Hepatocyte (in vitro differentiated cells): ENCODE results near the gene PTCRA. TPM values are rescaled to one million over a fixed set of nuclear protein-coding genes. Genes with fewer than 3 reads are reported as not detected.

Experiments used
- DNase-seq: peaks from one replicate; pipeline ENCODE4 v3.0.0-alpha.2; 2016; ENCODE audit warnings: low spot score
- H2AFZ ChIP-seq: fragments of 200-600 bp; sonication (generic); 2 replicates; pipeline ENCODE4 v1.6.0; 2016; ENCODE audit warnings: antibody characterized with exemption, mild to moderate bottlenecking
- H3K27ac ChIP-seq: fragments of 200-600 bp; sonication (generic); 2 replicates; pipeline ENCODE4 v1.5.1; 2016; ENCODE audit warnings: mild to moderate bottlenecking
- H3K27me3 ChIP-seq: fragments of 200-600 bp; sonication (generic); 2 replicates; pipeline ENCODE4 v1.6.1; 2016
- H3K36me3 ChIP-seq: fragments of 200-600 bp; sonication (generic); replicated peaks from 2 replicates; pipeline ENCODE4 v1.5.1; 2016; ENCODE audit warnings: low read depth; ENCODE audit not compliant: insufficient read depth
- H3K4me1 ChIP-seq: fragments of 200-600 bp; sonication (generic); 2 replicates; pipeline ENCODE4 v1.5.1; 2016; ENCODE audit warnings: mild to moderate bottlenecking, moderate library complexity; ENCODE audit not compliant: insufficient read depth
- H3K4me2 ChIP-seq: fragments of 200-600 bp; sonication (generic); 2 replicates; pipeline ENCODE4 v1.6.0; 2016
- H3K4me3 ChIP-seq: fragments of 200-600 bp; sonication (generic); 2 replicates; pipeline ENCODE4 v1.5.1; 2016; ENCODE audit warnings: mild to moderate bottlenecking
- H3K79me2 ChIP-seq: fragments of 200-600 bp; sonication (generic); 2 replicates; pipeline ENCODE4 v1.6.0; 2017; ENCODE audit warnings: mild to moderate bottlenecking
- H3K9me2 ChIP-seq: fragments of 200-600 bp; sonication (generic); replicated peaks from 2 replicates; pipeline ENCODE4 v1.6.0; 2017; ENCODE audit warnings: mild to moderate bottlenecking; ENCODE audit not compliant: insufficient read depth
- H3K9me3 ChIP-seq: fragments of 200-600 bp; sonication (generic); 2 replicates; pipeline ENCODE4 v1.5.1; 2016; ENCODE audit warnings: low read depth, mild to moderate bottlenecking
- H4K20me1 ChIP-seq: fragments of 200-600 bp; sonication (generic); 2 replicates; pipeline ENCODE4 v1.6.0; 2016; ENCODE audit warnings: mild to moderate bottlenecking; ENCODE audit not compliant: insufficient read depth, poor library complexity, severe bottlenecking
- CTCF ChIP-seq: fragments of 200-600 bp; sonication (generic); IDR thresholded peaks from 2 replicates; pipeline ENCODE4 v1.5.1; 2016; ENCODE audit warnings: antibody characterized with exemption, mild to moderate bottlenecking; ENCODE audit not compliant: poor library complexity
- EZH2 ChIP-seq: fragments of 200-600 bp; sonication (generic); IDR thresholded peaks from 2 replicates; pipeline ENCODE4 v1.6.1; 2016; ENCODE audit warnings: antibody characterized with exemption, mild to moderate bottlenecking, borderline replicate concordance
- EZH2phosphoT487 ChIP-seq: fragments of 200-600 bp; sonication (generic); IDR thresholded peaks from one replicate; pipeline ENCODE4 v1.6.1; 2018; ENCODE audit warnings: antibody characterized with exemption, mild to moderate bottlenecking, low read depth, moderate library complexity; ENCODE audit not compliant: unreplicated experiment, severe bottlenecking
- WGBS: methylation state at CpG from one replicate; pipeline ENCODE4 v1.1.6; 2016; ENCODE audit warnings: low lambda C conversion rate; ENCODE audit errors: missing lambda C conversion rate; 5-methylcytosine and 5-hydroxymethylcytosine counted together
- polyA plus RNA-seq: library from polyadenylated mRNA; unstranded; fragments of >200 nt; fragmentation: Nextera tagmentation; extraction: Ambion mirVana; gene quantifications from 2 replicates; pipeline ENCODE4 v1.2.1, GENCODE V29; 2016
- total RNA-seq: library from RNA; depleted of rRNA; stranded (reverse); fragments of >200 nt; gene quantifications from 2 replicates; pipeline ENCODE4 v1.2.3, GENCODE V29; 2014

The PTCRA gene
- total and polyA plus RNA-seq, 2 experiments from 2014 or later, result not detected

- Histone ChIP-seq H3K4me3 (no peak overlapping the region), H3K36me3 (no peaks in the 10 kb centered on the region), H3K9me2 (no peaks in the 10 kb centered on the region), H4K20me1 (no peaks in the 10 kb centered on the region), H3K79me2 (no peaks in the 10 kb centered on the region), H2AFZ (no peak overlapping the region), H3K9me3 (no peaks in the 10 kb centered on the region), H3K4me1 (peaks cover 5% of the 10 kb centered on the region), H3K4me2 (no peak overlapping the region), H3K27ac (no peak overlapping the region), H3K27me3 (no peaks in the 10 kb centered on the region)
- WGBS, result 91% methylated on average over 13 of the region's 23 CpGs
- no peak for TF ChIP-seq EZH2
- TF ChIP-seq EZH2phosphoT487, result no peak
- no peak for TF ChIP-seq CTCF
- DNase-seq, result no peak
Measured at GRCh38 chr6:42925248-42925857, 9.5 kb downstream of the PTCRA start.

- no peak for TF ChIP-seq EZH2phosphoT487
- no peak for TF ChIP-seq EZH2
- no peak for TF ChIP-seq CTCF
- Histone ChIP-seq H2AFZ (peak within 1 kb of the TSS; percentile 79), H3K27ac (peak within 1 kb of the TSS; percentile 97), H3K4me2 (peak within 1 kb of the TSS; percentile 82), H3K79me2 (peaks cover 37% of the 10 kb centered on the region), H3K9me2 (no peaks in the 10 kb centered on the region), H3K4me3 (peak within 1 kb of the TSS; percentile 50), H3K4me1 (peaks cover 16% of the 10 kb centered on the region), H4K20me1 (no peaks in the 10 kb centered on the region), H3K36me3 (no peaks in the 10 kb centered on the region), H3K9me3 (no peaks in the 10 kb centered on the region), H3K27me3 (no peaks in the 10 kb centered on the region)
- DNase-seq, result peak; percentile 96
- WGBS, result 1% methylated on average over 58 of the region's 63 CpGs
Measured at GRCh38 chr6:42928986-42929820, 13.3 kb downstream of the PTCRA start, which contains the start of gene CNPY3. CNPY3 (plus strand) TSS chr6:42929480; CDS start chr6:42929571, 91 bp downstream.

- Histone ChIP-seq H3K4me1 (peaks cover 16% of the 10 kb centered on the region), H3K79me2 (peaks cover 44% of the 10 kb centered on the region), H2AFZ (peak overlapping the region; percentile 57), H4K20me1 (no peaks in the 10 kb centered on the region), H3K4me3 (peak overlapping the region; percentile 50), H3K27ac (peak overlapping the region; percentile 97), H3K36me3 (no peaks in the 10 kb centered on the region), H3K9me2 (no peaks in the 10 kb centered on the region), H3K27me3 (no peaks in the 10 kb centered on the region), H3K4me2 (peak overlapping the region; percentile 82), H3K9me3 (no peaks in the 10 kb centered on the region)
- DNase-seq, result peak; percentile 78
- no peak for TF ChIP-seq EZH2
- no peak for TF ChIP-seq CTCF
- TF ChIP-seq EZH2phosphoT487, result no peak
- 3% methylated on average over 12 of the region's 16 CpGs for WGBS
Measured at GRCh38 chr6:42929821-42930360, 14.0 kb downstream of the PTCRA start.
